ENCODE measurements around the gene SDE2. TPM values are rescaled to one million over a fixed set of nuclear protein-coding genes. Genes with fewer than 3 reads are reported as not detected.

SDE2 gene
- total and polyA plus RNA-seq, 2 of the 8 experiments (the other 6 are each of a cell fraction or from before 2014, with no cell fraction given), result 8.5 to 16.7 TPM

GRCh38 chr1:226029093-226029496, 30.0 kb upstream of the SDE2 start:
- no peaks in the 10 kb centered on the region for H3K23me2 ChIP-seq (ENCODE audit: low read depth, low read length)
- TF ChIP-seq MAX (IDR thresholded peaks at IDR 0.05) (no peak), CBX5 (IDR thresholded peaks at IDR 0.05; ENCODE audit: low read depth, low read length) (no peak)
- no peak for DNase-seq (ENCODE audit: low read depth in 1 of 2, low spot score in 2 of 2)
- FAIRE-seq, result no peak
- no peaks in the 10 kb centered on the region for H3K36me3 ChIP-seq (ENCODE audit: control insufficient read depth in 2 of 4, insufficient read depth in 4 of 4, low read length in 3 of 4)
- WGBS, 2 experiments (ENCODE audit: extremely low coverage in 1 of 2, insufficient coverage in 1 of 2, insufficient read length in 1 of 2, insufficient replicate concordance in 2 of 2, low coverage in 1 of 2, low lambda C conversion rate in 2 of 2, missing lambda C conversion rate in 1 of 2), result 92% methylated on average over 7 of the region's 7 CpGs; no CpG with 5 or more reads in 1 of the 2 experiments
- no peak overlapping the region for H3K9ac ChIP-seq (replicated peaks in 1 of 4; ENCODE audit: extremely low read depth in 1 of 4, low read depth in 3 of 4, low read length in 3 of 4)
- H2BK5ac ChIP-seq (ENCODE audit: low read depth, low read length), result no peak overlapping the region
- no peak overlapping the region for H2AK5ac ChIP-seq (ENCODE audit: low read depth, low read length)
- no peak overlapping the region for H3K18ac ChIP-seq (ENCODE audit: extremely low read depth, low read length)
- H3K27ac ChIP-seq (ENCODE audit: low read depth, low read length), result no peak overlapping the region
- H2BK120ac ChIP-seq (replicated peaks; ENCODE audit: low read depth, low read length), result no peak overlapping the region
- H3K14ac ChIP-seq (ENCODE audit: insufficient read length), result no peak overlapping the region
- no peak overlapping the region for H4K5ac ChIP-seq (ENCODE audit: insufficient read length, low read depth, low read length)
- H2BK20ac ChIP-seq (ENCODE audit: low read length), result no peak overlapping the region
- no peak overlapping the region for H3K23ac ChIP-seq (ENCODE audit: insufficient read length)
- no peaks in the 10 kb centered on the region for H3K9me3 ChIP-seq (ENCODE audit: insufficient read depth in 2 of 2, low read depth in 1 of 2, low read length in 1 of 2)
- no peak overlapping the region for H3K4me3 ChIP-seq (ENCODE audit: extremely low read depth in 1 of 4, insufficient read depth in 2 of 4, low read depth in 3 of 4, low read length in 4 of 4)
- ChIA-PET CTCF (ENCODE audit: partially characterized antibody) (interaction anchor here (0.9 to 1.5 kb wide), 2 partner anchors 41 to 66 kb away, joined by 3 to 4 read pairs; no protein-coding TSS in a partner anchor), POLR2A (ENCODE audit: partially characterized antibody) (interaction anchor here (1.4 to 1.8 kb wide), 2 partner anchors 9 to 33 kb away, joined by 4 to 8 read pairs; partner anchors contain the start of gene H3-3A)
- H4K20me1 ChIP-seq (replicated peaks in 1 of 2; ENCODE audit: control insufficient read depth in 1 of 2, insufficient read depth in 2 of 2, low read length in 2 of 2), result no peaks in the 10 kb centered on the region
- no peak overlapping the region for H2BK12ac ChIP-seq (ENCODE audit: low read depth, low read length)
- no peak overlapping the region for H4K8ac ChIP-seq (ENCODE audit: extremely low read depth, insufficient read depth, low read length)
- H3K27me3 ChIP-seq (replicated peaks in 1 of 4; ENCODE audit: control insufficient read depth in 3 of 4, extremely low read depth in 1 of 4, insufficient read depth in 3 of 4, low read length in 3 of 4), result no peaks in the 10 kb centered on the region
- no peaks in the 10 kb centered on the region for H3K4me1 ChIP-seq (replicated peaks in 1 of 4; ENCODE audit: control insufficient read depth in 3 of 4, insufficient read depth in 4 of 4, low read length in 3 of 4)
- no peak overlapping the region for H3K4ac ChIP-seq (replicated peaks; ENCODE audit: insufficient read length, low read depth, low read length)
- no peaks in the 10 kb centered on the region for H3K79me2 ChIP-seq (ENCODE audit: control insufficient read depth in 1 of 2, insufficient read depth in 2 of 2, low read length in 2 of 2)
- no peak overlapping the region for H2BK15ac ChIP-seq (ENCODE audit: low read length)
- no peak overlapping the region for H4K91ac ChIP-seq (replicated peaks; ENCODE audit: insufficient read length, low read length)
- no peak overlapping the region for H3K56ac ChIP-seq (replicated peaks; ENCODE audit: insufficient read length, low read depth, low read length)
- no peak overlapping the region for H3K4me2 ChIP-seq (ENCODE audit: insufficient read depth in 1 of 2, low read depth in 2 of 2, low read length in 2 of 2)
- no peak overlapping the region for H2AFZ ChIP-seq (ENCODE audit: low read length)
- H3K79me1 ChIP-seq (ENCODE audit: low read depth, low read length), result no peaks in the 10 kb centered on the region

All from H1 (cell line).